Gastrocnemius medialis (tissue), 4 donors: ENCODE measurements around the gene CWH43. TPM values are rescaled to one million over a fixed set of nuclear protein-coding genes. Genes with fewer than 3 reads are reported as not detected.
"Not testable (repeated sequence)": the region's sequence is repeated elsewhere in the genome, so short reads cannot be mapped to it uniquely, and the experiment has no call there.

ENCODE experiments used
- ATAC-seq, 2 donors: fragments of 150-250 bp; one replicate each; pipeline ENCODE4 v1.9.1; 2016
- DNase-seq, 2 donors: peaks; one replicate each; pipeline ENCODE4 v3.0.0-alpha.2; 2019
- H3K27ac ChIP-seq, 4 donors: fragments of 200-600 bp; sonication (generic); 1 replicate in 1 of 4; 2 replicates in 3 of 4; pipeline ENCODE4 v1.5.1; 2016 to 2018; ENCODE audit warnings: mild to moderate bottlenecking in 2 of 4, moderate library complexity in 1 of 4
- H3K27me3 ChIP-seq, 3 donors: fragments of 200-600 bp; sonication (generic) in 2 of 3; 1 replicate in 1 of 3; 2 replicates in 2 of 3; pipeline versions ENCODE4 v1.5.1 to v1.6.0; 2016 to 2019; ENCODE audit warnings: mild to moderate bottlenecking in 1 of 3, moderate library complexity in 1 of 3
- H3K36me3 ChIP-seq, 2 donors: fragments of 200-600 bp; sonication (generic) in 1 of 2; one replicate each; pipeline ENCODE4 v1.5.1; 2017 to 2018
- H3K4me1 ChIP-seq, 2 donors: fragments of 200-600 bp; sonication (generic) in 1 of 2; one replicate each; pipeline ENCODE4 v1.5.1; 2016 to 2017; ENCODE audit warnings: mild to moderate bottlenecking in 2 of 2
- H3K4me3 ChIP-seq, 4 donors: fragments of 200-600 bp; sonication (generic) in 3 of 4; 1 replicate in 1 of 4; 2 replicates in 3 of 4; pipeline ENCODE4 v1.5.1; 2016 to 2019; ENCODE audit warnings: mild to moderate bottlenecking in 2 of 4
- H3K9me3 ChIP-seq, 3 donors: fragments of 200-600 bp; sonication (generic) in 2 of 3; 1 replicate in 1 of 3; 2 replicates in 2 of 3; pipeline ENCODE4 v1.5.1; 2016 to 2019
- CTCF ChIP-seq, 5 experiments: fragments of 450-650 bp in 3 of 5; fragments of 200-600 bp in 2 of 5; sonication (generic) in 2 of 5; IDR thresholded peaks in 4 of 5; conservative IDR thresholded peaks in 1 of 5; 1 replicate in 4 of 5; 2 replicates in 1 of 5; pipeline ENCODE4 v1.5.1; 2016 to 2019; ENCODE audit warnings: antibody characterized with exemption in 5 of 5, mild to moderate bottlenecking in 3 of 5, moderate library complexity in 3 of 5
- POLR2A ChIP-seq, 2 donors: fragments of 450-650 bp; IDR thresholded peaks; one replicate each; pipeline ENCODE4 v1.6.1; 2017; ENCODE audit warnings: antibody characterized with exemption in 2 of 2, mild to moderate bottlenecking in 2 of 2, moderate library complexity in 2 of 2
- in situ Hi-C, 4 donors: fragments of 200-750 bp; cut with MboI; loops; one replicate each; pipeline versions ENCODE4 v1.15.0 to v1.8.0; 2017; ENCODE audit warnings: low sequenced_read_pairs in 4 of 4
- intact Hi-C: fragments of 100-400 bp; cut with DNase I; formaldehyde crosslinking; loops from one replicate; pipeline ENCODE4 v1.15.1; 2023; ENCODE audit warnings: low total_unique reads
- total RNA-seq, 4 donors: library from RNA; depleted of rRNA; stranded (reverse); fragments of >200 nt; gene quantifications; one replicate each; pipeline versions ENCODE4 v1.1.0 to v1.2.3, GENCODE V29; 2016

CWH43 gene
- total RNA-seq, 4 donors from 2014 or later, result 0.10 TPM; not detected in 3

- TF ChIP-seq CTCF (IDR thresholded peaks at IDR 0.05 in 4 of 5, conservative IDR thresholded peaks at IDR 0.05 in 1 of 5) (no peak), POLR2A (IDR thresholded peaks at IDR 0.05) (no peak)
- H3K36me3 ChIP-seq, result no peaks in the 10 kb centered on the region
- no peaks in the 10 kb centered on the region for H3K27me3 ChIP-seq
- ATAC-seq, result no peak
- intact Hi-C loops (no loop called here), in situ Hi-C loops (no loop called here)
- no peaks in the 10 kb centered on the region for H3K9me3 ChIP-seq
- H3K4me3 ChIP-seq, result no peak overlapping the region
- no peak for DNase-seq
- no peak overlapping the region for H3K27ac ChIP-seq
- H3K4me1 ChIP-seq, result no peaks in the 10 kb centered on the region
Observed at GRCh38 chr4:48949086-48949485, 37.0 kb upstream of the CWH43 start.

GRCh38 chr4:48949518-48950219, 36.4 kb upstream of the CWH43 start:
- in situ Hi-C loops (loop anchor here in 2 of 4 donors (10.0 to 25.0 kb wide), 3 partner anchors 385 to 637 kb away; no protein-coding TSS in a partner anchor), intact Hi-C loops (no loop called here)
- no peaks in the 10 kb centered on the region for H3K36me3 ChIP-seq
- no peaks in the 10 kb centered on the region for H3K9me3 ChIP-seq
- no peak for ATAC-seq
- no peak for DNase-seq
- no peaks in the 10 kb centered on the region for H3K4me1 ChIP-seq
- TF ChIP-seq CTCF (IDR thresholded peaks at IDR 0.05 in 4 of 5, conservative IDR thresholded peaks at IDR 0.05 in 1 of 5), result no peak
- no peak for TF ChIP-seq POLR2A (IDR thresholded peaks at IDR 0.05)
- no peak overlapping the region for H3K4me3 ChIP-seq
- H3K27me3 ChIP-seq, result no peaks in the 10 kb centered on the region
- no peak overlapping the region for H3K27ac ChIP-seq

GRCh38 chr4:48954314-48954713, 31.8 kb upstream of the CWH43 start:
- Histone ChIP-seq H3K27ac (no peak overlapping the region), H3K4me3 (no peak overlapping the region), H3K4me1 (no peaks in the 10 kb centered on the region), H3K36me3 (no peaks in the 10 kb centered on the region), H3K27me3 (no peaks in the 10 kb centered on the region), H3K9me3 (no peaks in the 10 kb centered on the region)
- ATAC-seq, result no peak
- DNase-seq, result no peak
- intact Hi-C loops (no loop called here), in situ Hi-C loops (loop anchor here in 2 of 4 donors (10.0 to 25.0 kb wide), 3 partner anchors 390 to 642 kb away; no protein-coding TSS in a partner anchor)
- TF ChIP-seq CTCF (IDR thresholded peaks at IDR 0.05 in 4 of 5, conservative IDR thresholded peaks at IDR 0.05 in 1 of 5) (no peak), POLR2A (IDR thresholded peaks at IDR 0.05) (no peak)

- ATAC-seq, H3K27me3 ChIP-seq, H3K27ac ChIP-seq, H3K4me1 ChIP-seq, H3K4me3 ChIP-seq, DNase-seq, H3K36me3 ChIP-seq, intact Hi-C loops, H3K9me3 ChIP-seq: not testable (repeated sequence)
- in situ Hi-C loops, result loop anchor here in 3 of 4 donors (5.0 to 25.0 kb wide), 4 partner anchors 390 to 645 kb away; no protein-coding TSS in a partner anchor
Observed at GRCh38 chr4:48957366-48957765, 28.7 kb upstream of the CWH43 start.

GRCh38 chr4:48958582-48958981, 27.5 kb upstream of the CWH43 start:
- intact Hi-C loops, result no loop called here

More at GRCh38 chr4:48958582-48958981, 27.5 kb upstream of the CWH43 start:
- in situ Hi-C loops, result loop anchor here in 3 of 4 donors (5.0 to 25.0 kb wide), 4 partner anchors 391 to 646 kb away; no protein-coding TSS in a partner anchor
- Histone ChIP-seq H3K27me3 (no peaks in the 10 kb centered on the region), H3K4me1 (no peaks in the 10 kb centered on the region), H3K27ac (no peak overlapping the region), H3K36me3 (no peaks in the 10 kb centered on the region), H3K9me3 (no peaks in the 10 kb centered on the region), H3K4me3 (no peak overlapping the region)
- DNase-seq, result no peak
- TF ChIP-seq POLR2A (IDR thresholded peaks at IDR 0.05), result no peak
- no peak for TF ChIP-seq CTCF (IDR thresholded peaks at IDR 0.05 in 4 of 5, conservative IDR thresholded peaks at IDR 0.05 in 1 of 5)
- ATAC-seq, result no peak
